GM21576 (cell line): ENCODE measurements around the gene KRTAP10-4.
"Not testable (repeated sequence)": the region's sequence is repeated elsewhere in the genome, so short reads cannot be mapped to it uniquely, and the experiment has no call there.

Source experiments
- ATAC-seq: cut with Tn5 transposase; IDR thresholded peaks from one replicate; pipeline ENCODE4 v1.9.1; 2021; ENCODE audit warnings: mild to moderate bottlenecking, moderate library complexity; ENCODE audit not compliant: unreplicated experiment

KRTAP10-4 gene

GRCh38 chr21:44533891-44534627, 39.5 kb upstream of the KRTAP10-4 start:
- ATAC-seq: no peak

GRCh38 chr21:44534688-44535087, 38.8 kb upstream of the KRTAP10-4 start:
- ATAC-seq: no peak

- ATAC-seq: no peak
These were observed 37.6 kb upstream of the KRTAP10-4 start for GRCh38 chr21:44535963-44536362.

DNA sequence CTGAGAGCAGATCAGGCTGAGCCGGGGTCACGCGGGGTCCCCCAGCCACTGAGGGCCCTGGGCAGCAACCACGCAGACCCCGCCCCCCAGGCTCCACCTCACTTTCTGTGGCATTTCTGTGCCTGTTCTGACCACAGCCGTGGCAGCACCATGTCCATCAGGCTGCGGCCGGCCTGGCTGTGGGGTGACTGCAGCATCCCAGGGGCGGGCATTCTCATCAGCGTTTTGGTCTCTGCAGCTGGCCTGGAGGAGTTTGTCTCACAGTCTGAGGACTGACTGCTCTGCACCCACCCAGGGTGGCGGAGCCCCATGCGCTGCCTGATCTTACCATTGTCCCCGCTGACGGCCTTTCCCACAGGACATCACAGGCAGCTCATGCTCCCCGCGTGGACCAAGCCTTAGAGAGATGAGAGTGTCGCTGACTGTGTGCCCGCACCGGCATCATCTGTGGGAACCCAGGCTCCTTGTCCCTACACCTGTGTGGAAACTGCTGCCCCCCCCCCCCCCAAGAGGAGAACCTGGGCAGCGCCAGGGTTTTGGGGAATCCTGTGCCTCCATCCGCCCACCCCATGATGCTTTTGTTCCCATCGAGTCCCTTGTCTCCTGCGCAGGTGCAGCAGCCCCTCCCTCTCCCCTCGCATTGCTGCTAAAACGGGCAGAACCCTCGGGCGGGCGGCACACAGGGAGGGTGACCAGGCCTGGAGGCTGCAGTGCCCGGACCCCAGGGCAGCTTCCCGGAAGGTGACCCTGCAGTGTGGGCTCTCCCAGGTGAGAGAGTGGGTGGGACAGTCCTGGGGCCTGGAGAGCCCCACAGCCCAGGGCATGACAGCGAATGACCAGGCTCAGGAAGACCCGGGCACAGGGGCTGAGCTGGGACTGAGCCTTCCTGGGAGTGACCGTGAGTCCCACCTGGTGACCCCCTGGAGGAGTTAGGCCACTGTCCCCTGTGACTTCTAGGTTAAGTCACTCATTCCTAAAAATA, 35.3 kb upstream of the KRTAP10-4 start:
- ATAC-seq: no peak

GRCh38 chr21:44539046-44539445, 34.5 kb upstream of the KRTAP10-4 start:
- no peak for ATAC-seq

DNA sequence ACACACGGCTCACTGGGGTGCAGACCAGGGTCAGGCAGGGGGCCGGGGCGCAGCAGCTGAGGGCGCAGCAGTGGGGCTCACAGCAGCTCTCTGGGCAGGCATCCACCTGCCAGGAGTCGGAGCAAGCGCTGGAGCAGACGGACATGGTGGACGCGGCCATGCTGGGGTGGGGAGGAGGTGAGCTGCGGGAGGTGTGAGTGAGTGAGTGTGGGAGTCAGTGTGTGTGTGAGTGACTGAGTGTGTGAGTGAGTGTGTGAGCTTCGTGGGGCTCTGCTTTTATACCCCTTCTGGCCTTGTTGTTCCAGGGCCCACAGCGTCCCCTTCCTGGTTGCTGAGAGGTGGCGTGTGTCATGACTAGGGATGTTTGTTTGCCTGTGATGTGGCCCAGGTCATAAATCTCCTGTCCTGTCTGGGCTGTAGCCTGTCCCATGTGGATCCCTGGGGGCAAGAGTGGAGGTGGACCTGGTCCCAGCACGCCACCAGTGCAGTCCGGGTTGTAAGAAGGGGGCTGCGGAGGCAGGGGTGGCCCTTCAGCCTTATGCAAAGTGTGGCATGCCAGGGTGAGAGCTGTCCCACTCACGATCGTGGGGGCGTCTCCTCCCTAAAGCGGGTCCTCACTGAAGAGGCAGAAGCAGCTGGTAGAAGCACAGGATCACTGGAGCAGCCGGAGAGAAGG, 33.4 kb upstream of the KRTAP10-4 start, which contains the start of gene KRTAP10-1:
Gene KRTAP10-1, minus strand, starts transcription at position 205 of the 676 bp plus-strand sequence. Its CDS starts 45 bp downstream, at position 160.
- no peak for ATAC-seq

- ATAC-seq: no peak
These were observed 32.7 kb upstream of the KRTAP10-4 start for GRCh38 chr21:44540741-44541288.

- no peak for ATAC-seq
These were observed 30.8 kb upstream of the KRTAP10-4 start for GRCh38 chr21:44542716-44543115.

GRCh38 chr21:44544566-44544965, 29.0 kb upstream of the KRTAP10-4 start:
- ATAC-seq: no peak

- ATAC-seq: no peak
These were observed 25.7 kb upstream of the KRTAP10-4 start for GRCh38 chr21:44547656-44548331.

- no peak for ATAC-seq
These were observed 25.1 kb upstream of the KRTAP10-4 start for GRCh38 chr21:44548381-44548780.

GRCh38 chr21:44548922-44549321, 24.6 kb upstream of the KRTAP10-4 start:
- ATAC-seq: no peak

GRCh38 chr21:44549525-44550211, 23.9 kb upstream of the KRTAP10-4 start:
- ATAC-seq: no peak

GRCh38 chr21:44550285-44550684, 23.2 kb upstream of the KRTAP10-4 start:
- not testable (repeated sequence) for ATAC-seq

GRCh38 chr21:44550807-44551206, 22.7 kb upstream of the KRTAP10-4 start:
- no peak for ATAC-seq

DNA sequence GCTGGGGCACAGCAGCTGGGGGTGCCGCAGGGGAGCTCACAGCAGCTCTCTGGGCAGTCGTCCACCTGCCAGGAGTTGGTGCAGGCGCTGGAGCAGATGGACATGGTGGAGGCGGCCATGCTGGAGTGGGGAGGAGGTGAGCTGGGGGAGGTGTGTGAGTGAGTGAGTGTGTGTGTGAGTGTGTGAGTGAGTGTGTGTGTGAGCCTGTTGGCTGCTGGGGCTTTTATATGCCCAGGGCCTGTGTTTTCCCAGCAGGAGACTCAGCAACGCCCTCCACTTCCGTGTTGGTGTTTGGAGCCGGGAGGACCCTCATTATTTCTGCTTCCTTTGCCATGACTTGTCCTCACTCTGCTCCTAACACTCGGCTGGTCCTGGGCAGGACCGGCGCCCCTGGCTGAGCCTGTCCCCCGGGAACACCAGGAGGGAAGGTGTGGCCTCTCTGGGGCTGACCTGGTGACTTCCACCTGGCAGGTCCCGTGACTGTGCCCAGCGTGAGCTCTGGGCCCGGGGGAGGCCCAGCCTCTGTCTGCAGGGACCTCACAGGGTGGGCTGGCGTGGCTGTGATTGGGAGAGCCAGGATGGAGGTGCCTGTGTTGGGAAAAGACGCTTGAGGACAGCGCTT, 22.1 kb upstream of the KRTAP10-4 start, which contains the start of gene KRTAP10-2:
Gene KRTAP10-2, minus strand, starts transcription at position 166 of the 622 bp plus-strand sequence. Its CDS starts 47 bp downstream, at position 119.
- ATAC-seq: no peak

- ATAC-seq: no peak
These were observed 21.4 kb upstream of the KRTAP10-4 start for GRCh38 chr21:44552136-44552535.

DNA sequence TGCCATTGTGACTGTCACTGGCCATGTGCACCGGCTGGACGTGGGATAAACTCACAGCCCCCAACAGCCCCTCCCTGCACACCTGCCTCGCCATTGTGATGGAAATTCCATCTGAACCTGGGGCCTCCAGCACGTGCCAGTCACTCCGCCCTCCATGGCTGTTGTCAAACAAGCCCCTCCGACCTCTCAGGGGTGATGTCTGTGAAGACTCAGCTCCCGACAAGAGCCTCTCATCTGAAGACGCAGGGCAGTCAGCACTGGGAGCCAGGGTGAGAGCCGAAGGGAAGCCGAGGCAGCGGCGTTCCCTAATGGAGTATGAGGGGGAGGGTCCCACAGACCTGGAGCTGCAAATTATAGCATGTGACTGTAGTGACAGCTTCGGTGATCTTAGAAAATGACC, 20.8 kb upstream of the KRTAP10-4 start:
- no peak for ATAC-seq
